Upper lobe of left lung (tissue), 4 donors: ENCODE results near the gene MAP2K7.

Experiments used
- EP300 ChIP-seq, 4 donors: sonication (generic); formaldehyde crosslinking; IDR thresholded peaks; one replicate each; pipeline ENCODE4 v1.5.1; 2017; ENCODE audit warnings: antibody characterized with exemption in 4 of 4, control low read depth in 2 of 4
- POLR2A ChIP-seq, 4 donors: fragments of 450-650 bp; IDR thresholded peaks; one replicate each; pipeline ENCODE4 v1.5.1; 2016 to 2017; ENCODE audit warnings: antibody characterized with exemption in 4 of 4, mild to moderate bottlenecking in 2 of 4
- POLR2AphosphoS5 ChIP-seq, 2 donors: sonication (generic); formaldehyde crosslinking; IDR thresholded peaks; one replicate each; pipeline ENCODE4 v1.5.1; 2017; ENCODE audit warnings: antibody characterized with exemption in 2 of 2
- TF ChIP-seq, protein P1 (sequence below), 6 experiments: fragments of 450-650 bp in 4 of 6; fragments of 200-600 bp in 2 of 6; sonication (generic) in 2 of 6; IDR thresholded peaks; one replicate each; pipeline ENCODE4 v1.5.1; 2016 to 2019; ENCODE audit warnings: antibody characterized with exemption in 6 of 6

DNA sequence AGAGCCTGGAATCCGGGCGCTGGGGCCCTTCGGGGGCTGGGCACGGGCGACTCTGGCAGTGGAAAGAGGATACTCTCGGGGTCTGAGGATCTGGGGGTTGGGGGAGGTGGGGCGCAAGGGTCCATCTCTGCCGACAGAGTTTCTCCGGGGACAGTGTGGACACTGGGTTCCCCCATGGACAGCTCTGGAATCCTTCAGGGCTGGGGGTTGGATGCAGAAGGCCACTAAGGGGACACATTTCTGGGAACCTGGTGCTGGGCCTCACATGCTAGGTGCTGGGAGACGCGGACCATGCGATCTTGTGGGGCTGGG, 13.2 kb downstream of the MAP2K7 start:
- TF ChIP-seq POLR2A (IDR thresholded peaks at IDR 0.05) (no peak), POLR2AphosphoS5 (IDR thresholded peaks at IDR 0.05) (no peak), EP300 (IDR thresholded peaks at IDR 0.05) (no peak)
- TF ChIP-seq, protein P1, sequence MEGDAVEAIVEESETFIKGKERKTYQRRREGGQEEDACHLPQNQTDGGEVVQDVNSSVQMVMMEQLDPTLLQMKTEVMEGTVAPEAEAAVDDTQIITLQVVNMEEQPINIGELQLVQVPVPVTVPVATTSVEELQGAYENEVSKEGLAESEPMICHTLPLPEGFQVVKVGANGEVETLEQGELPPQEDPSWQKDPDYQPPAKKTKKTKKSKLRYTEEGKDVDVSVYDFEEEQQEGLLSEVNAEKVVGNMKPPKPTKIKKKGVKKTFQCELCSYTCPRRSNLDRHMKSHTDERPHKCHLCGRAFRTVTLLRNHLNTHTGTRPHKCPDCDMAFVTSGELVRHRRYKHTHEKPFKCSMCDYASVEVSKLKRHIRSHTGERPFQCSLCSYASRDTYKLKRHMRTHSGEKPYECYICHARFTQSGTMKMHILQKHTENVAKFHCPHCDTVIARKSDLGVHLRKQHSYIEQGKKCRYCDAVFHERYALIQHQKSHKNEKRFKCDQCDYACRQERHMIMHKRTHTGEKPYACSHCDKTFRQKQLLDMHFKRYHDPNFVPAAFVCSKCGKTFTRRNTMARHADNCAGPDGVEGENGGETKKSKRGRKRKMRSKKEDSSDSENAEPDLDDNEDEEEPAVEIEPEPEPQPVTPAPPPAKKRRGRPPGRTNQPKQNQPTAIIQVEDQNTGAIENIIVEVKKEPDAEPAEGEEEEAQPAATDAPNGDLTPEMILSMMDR (IDR thresholded peaks at IDR 0.05), result no peak
